Cerebellar cortex (tissue), 1 donor: ENCODE data around the gene MAL.

Experiments
- DNase-seq: peaks from one replicate; pipeline ENCODE4 v3.0.0-alpha.2; 2015; ENCODE audit warnings: low spot score

Gene MAL

DNA sequence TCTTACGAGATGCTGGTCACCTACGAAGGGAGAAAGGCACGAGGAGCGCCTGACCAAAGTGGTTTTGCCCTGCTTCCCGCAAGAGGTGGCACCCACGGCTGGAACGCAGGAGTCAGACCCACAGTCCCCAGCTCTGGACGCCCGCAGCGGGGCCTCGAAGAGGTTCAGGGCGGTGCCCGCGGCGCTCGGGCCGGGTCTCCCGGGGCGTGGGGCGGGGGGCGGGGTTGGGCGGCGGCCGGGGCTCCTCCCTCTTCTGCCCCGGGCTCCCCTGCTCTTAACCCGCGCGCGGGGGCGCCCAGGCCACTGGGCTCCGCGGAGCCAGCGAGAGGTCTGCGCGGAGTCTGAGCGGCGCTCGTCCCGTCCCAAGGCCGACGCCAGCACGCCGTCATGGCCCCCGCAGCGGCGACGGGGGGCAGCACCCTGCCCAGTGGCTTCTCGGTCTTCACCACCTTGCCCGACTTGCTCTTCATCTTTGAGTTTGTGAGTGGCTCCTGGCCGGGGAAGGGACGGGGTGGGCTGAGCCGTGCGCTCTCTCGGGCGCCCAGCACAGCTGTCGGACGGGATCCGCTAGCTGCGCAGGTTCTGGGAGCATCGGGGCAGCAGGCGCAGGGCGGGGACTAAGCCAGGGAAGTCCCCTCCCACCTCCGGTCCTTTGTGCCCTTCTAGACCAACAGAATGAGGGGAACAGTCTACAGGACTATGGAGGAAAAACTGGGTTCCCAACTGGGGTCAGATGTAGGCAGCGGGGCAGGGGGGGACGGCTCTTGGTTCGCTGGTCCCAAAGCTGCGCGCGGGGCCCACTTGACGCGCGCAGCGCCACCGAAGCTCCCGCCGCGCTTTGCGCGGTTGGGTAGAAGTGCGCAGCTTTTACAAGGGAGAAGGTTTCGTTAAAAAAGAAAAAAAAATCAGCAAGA is at the start of gene MAL:
Gene MAL, plus strand, starts transcription at position 303 of the 914 bp plus-strand sequence. Its CDS starts 85 bp downstream, at position 388.
- no peak for DNase-seq

DNA sequence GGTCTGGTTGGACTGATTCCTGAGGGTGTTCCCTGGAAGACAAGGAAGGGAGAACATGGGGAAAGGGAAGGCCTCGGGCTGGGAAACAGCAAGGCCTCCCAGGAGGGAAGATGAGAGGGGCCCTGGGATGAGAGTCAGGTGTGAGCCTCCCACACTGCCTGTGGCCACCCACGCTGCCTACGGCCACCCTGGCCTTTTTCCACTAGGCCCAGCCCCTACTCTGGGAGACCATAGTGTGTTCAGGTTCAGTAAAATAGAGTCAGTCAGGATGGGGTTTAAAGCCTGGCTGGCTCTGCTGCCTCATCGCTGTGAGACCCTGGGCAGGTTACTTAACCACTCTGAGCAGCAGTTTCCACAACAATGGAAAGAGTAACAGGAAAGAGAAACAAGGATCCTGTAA is 47.7 kb upstream of the MAL start:
- no peak for DNase-seq

DNA sequence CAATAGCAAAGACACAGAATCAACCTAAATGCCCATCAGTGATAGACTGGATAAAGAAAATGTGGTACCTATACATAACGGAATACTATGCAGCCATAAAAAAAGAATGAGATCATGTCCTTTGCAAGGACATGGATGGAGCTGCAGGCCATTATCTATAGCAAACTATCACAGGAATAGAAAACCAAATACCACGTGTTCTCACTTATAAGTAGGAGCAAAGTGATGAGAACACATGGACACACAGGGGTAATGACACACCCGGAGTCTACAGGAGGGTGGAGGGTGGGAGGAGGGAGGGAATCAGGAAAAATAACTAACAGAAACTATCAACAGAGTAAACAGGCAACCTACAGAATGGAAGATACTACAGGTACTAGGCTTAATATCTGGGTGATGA is 46.6 kb upstream of the MAL start:
- DNase-seq: no peak

DNA sequence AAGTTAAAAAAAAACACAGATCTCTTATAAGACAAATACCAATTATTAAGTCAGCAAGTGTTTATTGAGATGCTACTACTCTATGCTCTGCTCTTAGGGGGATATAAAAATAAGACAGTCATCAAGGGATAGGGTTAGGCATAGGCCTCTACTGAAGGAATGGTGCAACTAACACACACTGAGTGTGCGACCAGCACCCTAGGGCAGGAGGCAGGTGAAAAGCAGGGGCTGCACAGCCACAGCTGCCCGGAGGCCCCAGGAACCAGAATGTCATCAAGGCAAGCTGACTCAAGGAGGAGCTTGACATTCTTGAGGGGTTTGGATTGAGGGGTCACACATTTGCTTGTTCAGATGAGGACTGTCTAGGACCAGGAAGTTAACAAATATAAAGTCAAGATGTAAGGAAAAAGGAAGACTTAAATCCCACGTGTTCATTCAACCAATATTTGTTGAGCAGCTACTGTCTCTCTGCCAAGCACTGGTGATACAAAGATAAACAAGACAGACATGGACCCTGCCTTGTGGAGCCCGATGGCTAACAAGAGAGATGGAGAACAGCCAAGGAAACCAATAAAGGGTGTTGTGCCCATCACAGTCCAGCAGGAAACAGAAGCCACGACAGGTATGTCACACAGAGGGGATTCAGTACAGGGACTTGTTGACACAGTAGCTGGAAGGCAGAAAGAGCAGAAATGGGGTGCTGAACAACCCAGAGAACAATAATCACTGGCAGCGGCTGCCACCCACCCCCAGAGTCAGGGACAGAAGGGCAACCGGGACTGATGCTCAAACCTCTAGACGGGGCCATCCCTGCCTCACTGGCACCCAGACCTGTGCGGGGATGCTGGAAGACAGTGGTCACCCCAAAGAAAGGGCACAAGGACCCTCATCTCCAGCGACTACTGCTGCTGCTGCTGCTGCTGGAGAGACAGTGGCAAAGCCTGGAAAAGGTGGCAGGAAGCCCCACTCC is 45.8 kb upstream of the MAL start:
- no peak for DNase-seq

DNA sequence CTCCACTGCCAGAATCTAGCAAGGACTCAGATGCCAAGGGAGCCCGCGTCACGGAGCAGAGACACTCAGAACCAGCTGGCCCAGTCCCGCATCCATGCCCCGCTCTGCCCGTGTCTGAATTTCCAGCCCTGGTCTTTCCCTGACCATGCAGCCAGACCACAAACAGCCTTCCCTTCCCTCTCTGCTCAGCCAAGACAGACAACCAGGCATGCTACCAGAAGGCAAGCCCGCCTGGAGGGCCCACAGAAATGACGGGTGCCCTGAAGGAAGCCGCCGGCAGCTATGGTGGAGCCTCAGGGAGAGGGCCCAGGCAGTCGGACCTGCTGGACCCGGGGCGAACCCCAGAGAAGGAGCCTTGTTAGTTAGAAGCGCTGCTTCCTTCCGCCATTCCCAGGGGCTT is 45.1 kb upstream of the MAL start:
- DNase-seq: no peak

DNA sequence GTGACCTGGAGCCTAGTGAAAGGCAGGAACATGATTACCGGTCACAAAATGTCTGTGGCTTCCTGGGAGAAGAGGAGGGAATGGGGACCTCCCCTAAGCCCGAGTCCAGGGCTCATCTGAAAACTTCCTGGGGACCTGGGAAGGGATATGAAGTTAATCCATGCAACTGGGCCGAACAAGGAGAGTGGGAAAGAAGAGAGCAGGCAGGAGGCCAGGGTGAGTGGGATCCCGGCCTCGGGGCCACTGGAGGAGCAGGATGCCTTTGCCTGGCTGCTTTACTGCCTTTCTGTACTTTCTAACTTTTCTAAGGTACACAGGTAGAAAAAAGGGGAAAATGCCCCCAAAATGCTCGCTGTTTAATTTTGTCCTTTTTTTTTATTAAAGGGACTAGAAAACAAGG is 43.4 kb upstream of the MAL start:
- no peak for DNase-seq

DNA sequence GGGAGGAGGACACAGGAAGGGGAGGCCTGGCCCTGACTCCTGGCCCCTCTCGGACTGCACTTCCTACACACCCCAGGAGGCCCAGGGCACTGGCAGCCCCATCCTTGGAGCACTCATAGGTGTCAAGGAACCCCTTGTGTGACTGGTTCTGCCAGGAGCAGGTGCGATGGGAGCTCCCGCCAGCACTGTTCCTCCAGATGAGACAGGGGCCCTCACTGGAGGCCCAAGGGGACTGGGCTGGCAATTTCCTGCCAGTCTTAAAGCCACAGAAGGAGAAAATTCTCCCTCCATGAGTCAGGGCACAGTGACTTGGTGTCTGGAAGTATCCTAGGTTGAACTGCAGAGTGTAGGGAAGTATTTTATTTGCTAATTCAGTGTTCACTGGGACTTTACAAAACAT is 42.8 kb upstream of the MAL start:
- DNase-seq: no peak

DNA sequence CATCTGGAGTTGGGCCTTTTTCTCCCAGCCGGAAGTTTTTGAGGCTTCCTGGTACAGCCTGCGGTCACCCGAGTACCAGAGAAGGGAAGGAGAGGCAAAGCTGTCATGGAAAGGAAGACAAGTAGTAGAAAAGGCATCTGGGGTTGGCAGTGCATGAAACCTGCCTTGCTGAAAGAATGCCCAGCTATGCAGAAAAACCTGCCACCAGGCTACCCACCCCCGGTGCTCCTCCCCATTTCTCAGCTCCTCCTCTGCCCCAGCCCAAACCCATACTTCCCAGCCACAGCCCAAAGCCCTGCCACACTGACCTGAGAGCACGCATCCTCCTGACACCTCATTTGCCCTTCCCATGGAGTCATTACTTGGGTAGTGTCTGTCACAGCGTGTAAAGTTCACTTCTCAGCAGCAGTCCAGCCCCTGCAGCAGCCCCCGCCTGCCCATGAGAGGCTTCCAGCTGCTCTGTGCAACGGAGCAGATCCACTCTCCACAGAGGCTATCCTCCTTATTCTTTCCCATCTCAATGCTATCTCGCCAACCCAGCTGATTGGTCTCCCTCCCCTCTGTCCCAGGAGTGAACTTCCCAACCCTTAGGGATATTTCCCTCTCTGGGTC is 40.4 kb upstream of the MAL start:
- no peak for DNase-seq

DNA sequence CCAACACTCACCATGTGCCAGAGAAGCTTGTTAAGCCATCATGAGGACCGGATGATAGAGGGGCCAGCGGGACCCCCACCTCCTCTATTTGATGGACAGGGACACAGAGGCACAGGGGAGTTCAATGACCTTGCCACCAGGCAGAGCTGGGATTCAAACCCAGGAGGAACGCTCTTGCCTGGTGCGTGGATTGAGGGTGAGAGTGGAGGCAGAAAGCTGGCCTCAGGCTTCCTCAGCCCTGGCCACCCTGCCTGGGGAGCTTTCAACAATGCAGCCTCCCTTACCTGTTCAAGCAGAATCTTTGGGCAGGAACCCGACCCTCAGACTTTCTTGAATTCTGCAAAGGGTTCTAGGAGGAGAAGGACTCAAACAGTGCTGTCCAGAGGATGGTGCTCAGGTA is 39.9 kb upstream of the MAL start:
- DNase-seq: no peak

DNA sequence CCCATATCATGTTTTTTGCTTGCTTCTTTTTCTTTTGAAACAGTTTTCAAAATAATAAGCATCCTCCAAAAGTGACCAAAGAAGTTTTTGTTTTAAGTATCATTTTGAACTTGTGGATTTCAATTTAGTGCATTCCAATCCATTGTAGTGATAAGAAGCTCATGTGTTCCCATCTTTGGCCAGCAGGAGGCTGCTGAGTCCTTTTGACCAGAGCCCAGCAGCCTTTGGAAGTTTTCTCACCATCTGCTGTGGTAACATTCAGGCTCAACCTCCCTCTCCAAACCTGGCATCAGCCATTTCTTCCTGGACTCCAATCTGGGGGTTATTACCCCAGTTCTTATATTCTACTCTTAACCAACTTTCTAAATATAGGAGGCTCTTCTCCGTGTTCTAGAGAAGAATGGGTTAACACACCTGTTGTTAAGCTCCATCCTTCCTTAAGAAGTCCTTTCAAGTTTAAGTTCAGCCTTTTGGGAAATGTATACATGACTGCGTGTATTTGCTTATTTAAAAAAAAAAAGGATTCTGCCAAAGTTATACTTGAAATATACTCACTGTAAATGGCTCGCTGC is 39.0 kb upstream of the MAL start:
- peak; percentile 48 for DNase-seq

DNA sequence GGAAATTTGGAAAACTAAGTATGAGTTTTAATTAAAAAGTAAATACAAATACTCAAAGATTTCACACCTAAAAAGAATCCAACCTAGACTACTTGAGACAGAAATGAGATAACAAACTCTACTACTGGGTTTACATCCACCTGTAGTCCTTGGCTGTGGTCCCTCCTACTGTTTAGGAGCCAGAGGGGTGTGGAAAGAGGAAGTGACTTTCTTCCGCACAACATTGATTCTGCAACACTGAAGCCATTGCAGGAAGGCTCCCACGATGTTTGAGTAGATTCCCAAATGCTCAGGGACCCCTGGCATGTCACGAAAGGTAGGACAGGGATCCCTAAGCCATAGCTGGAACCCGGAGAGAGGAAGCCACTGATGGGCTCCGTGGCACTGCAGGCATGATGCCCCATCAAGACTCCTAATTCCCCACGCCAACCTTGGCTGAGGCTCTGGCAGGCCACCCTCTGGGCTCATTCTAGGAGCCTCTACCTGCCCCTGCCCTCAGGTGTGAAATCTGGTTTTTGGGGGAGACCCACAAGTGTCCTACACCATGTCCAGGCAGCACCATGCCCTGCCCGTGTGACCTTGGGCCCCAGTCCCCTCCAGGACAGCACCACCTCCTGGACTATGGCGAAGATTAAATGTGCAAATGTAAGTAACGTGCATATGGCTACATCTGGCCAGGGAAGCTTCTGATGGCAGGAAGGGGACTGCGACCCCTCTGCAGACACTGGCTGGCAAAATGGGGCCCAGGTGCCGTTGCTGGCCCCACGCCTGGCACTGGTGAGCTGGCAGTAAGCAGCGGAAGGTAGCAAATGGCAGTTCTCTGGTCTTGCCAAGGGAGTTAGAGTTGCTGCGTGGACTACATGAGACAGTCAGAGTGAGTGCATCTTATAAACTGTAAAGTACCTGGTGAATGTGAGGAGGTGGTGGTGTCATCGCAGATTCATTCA is 38.2 kb upstream of the MAL start:
- no peak for DNase-seq

DNA sequence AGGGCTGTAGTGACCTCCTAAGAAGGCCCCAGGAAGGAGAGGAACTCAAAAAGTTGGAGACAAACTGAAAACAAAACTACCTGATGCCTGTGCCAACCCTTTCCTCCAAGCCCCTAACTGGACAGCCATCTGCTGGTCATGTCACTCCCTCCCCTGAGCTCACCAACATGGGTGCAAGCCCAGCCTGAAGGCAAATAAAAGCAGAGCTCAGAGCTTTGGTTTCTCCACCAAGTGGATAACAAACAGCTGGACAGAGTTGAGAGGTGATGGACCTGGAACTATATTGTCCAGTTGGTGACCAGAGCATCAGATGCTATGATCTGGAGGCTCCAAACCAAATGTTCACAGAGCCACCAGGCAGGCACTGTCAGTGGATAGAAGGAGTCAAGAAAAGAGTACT is 34.6 kb upstream of the MAL start:
- no peak for DNase-seq

DNA sequence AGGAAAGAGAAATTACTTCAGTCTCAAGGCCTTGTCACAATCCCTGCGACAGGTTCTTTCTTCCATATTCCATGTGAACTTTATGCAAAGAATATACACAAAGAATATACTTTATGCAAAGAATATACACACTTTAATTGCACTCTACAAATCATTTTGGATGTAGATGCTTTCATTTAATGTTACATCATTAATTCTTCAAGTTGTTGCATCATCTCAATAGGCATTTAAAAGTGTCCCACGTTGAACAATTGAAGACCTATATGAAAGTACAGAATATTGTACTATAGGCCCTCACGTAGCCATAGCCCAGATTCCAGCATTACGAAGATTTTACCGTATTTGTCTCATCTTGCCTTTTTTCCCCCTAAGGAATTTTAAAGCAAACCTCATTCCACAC is 33.1 kb upstream of the MAL start:
- DNase-seq: no peak

DNA sequence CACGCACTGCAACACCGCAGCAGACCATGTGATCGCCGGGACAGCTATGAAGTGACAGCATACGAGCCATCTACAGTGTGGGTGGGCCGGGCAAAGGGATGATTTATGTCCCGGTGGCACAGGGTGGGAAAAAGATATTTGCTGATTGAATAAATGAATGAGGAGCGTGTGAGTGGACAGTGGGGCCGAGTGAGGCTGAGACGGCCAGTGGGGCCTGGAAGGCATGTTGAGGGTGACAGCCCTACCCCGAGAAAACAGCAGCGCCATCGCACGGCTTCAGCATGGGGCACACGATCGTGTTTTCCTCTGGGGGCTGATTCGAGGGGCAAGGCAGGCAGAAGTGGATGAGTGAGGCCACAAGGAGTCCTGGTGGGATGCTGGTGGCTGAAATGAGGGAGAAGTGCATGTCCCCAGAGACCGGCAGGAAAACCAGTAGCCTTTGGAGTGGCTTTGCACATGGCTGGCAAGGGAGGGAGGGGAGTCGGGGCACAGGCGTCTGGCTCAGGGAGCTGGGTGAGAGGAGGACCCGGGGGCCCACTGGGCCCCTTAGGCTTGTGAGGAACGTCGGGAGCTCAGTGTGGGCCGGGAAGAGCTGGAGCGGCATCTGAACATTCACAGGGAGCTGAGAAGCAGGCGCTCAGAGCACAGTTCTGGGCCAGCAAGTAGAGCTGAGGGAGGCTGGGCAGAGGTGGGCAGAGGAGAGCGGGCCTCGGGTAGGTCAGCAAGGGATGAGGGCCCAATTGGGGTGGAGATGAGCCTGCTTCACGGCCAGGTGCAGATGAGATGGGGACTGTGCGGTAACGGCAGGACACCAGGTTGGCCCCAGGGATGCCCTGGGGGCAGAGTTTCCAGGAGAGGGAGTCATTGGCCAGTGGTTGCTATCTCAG is 32.1 kb upstream of the MAL start:
- no peak for DNase-seq

DNA sequence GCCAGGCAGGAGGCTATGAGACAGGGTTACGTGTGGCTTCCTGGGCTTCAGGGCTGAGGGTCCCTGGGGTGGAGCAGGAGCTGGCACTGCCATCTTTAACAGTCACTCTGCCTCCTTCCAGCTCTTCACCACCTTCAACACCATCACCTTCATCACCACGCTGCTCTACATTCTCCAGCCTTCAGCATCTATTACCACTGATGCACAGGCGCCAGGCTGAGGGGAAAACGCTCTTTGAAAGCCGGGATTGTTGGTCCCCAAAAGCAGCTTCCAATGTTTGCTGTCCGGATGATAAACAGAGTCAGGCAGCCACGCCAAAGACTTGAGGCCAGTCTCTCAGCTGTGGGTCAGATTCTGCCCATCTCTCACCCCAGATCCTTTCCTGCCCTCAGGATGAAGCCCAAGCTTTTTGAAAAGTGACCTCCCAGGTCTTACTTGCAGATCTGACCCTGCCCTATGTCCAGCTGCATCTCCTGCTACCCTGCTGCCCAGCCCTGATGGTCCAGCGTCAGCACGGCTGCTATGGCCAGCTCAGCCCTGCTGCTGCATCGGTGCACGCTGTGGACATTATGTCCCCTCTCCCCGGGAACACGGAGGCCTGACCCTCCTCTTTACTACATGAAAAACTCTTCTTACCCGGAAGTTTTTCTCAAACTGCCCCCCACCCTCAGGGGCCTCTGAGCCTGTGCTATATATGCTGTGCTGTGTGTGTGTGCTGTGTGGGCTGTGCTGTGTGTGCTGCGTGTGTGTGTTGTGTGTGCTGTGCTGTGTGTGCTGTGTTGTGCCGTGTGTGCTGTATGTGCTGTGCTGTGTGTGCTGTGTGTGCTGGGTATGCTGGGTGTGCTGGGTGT is 31.2 kb upstream of the MAL start:
- DNase-seq: no peak

DNA sequence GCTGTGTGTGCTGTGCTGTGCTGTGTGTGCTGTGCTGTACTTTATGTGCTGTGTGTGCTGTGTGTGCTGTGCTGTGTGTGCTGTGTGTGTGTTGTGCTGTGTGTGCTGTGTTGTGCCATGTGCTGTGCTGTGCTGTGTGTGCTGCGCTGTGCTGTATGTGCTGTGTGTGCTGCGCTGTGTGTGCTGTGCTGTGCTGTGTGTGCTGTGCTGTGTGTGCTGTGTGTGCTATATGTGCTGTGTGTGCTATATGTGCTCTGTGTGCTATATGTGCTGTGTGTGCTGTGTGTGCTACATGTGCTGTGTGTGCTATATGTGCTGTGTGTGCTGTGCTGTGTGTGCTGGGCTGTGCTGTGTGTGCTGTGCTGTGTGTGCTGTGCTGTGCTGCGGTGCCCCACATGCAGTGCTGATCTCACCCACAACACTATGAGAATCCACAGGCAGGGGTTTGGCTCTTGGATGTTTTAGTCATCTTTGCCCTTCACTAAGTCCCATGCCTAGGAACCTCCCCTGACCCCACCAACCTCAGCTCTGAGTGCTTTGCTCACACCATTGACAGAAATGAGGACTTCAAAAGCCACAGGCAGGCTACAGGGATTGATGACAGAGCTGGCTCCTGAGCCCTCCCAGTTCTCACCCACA is 30.5 kb upstream of the MAL start:
- no peak for DNase-seq

DNA sequence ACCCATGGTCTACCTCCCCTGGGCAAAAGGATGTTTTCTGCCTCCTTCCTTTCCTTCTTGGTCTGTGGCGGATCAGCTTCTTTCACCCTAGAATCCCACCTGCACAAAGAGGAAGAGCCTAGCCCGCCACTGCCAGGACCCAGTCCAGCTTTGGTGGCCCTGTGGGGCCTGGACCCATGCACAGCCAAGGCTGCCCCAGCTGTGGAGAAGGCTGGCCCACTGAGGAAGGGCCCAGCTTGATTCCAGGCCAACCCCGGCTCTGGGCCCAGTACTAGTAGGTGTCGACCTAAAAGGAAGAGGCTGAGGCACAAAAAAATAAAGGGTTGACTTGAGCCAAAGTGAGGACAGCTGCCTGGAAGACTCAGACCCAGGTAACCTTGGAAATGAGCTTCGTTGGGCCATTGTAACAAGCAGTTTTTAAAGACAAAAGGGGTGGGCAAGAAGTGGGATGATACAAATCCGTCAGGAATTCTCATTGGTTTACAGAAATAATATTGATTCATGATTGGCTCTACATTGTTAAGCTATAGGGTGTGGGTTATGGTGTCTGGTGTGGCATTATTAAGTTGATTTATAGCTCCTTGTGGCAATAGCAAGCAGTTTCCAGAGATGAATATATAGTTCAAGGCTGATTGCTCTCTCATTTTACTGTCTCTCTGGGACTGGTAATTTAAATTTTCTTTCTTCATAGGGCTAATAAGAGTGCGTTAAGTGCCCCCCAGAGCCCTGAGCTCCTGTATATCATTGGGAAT is 29.8 kb upstream of the MAL start:
- DNase-seq: no peak
